ENCODE data around the gene BRIX1.

GRCh38 chr5:34957857-34958690 is 42.6 kb downstream of the BRIX1 start:
- peak; percentile 28 to 60 (median 57) for TF ChIP-seq CTCF (optimal IDR thresholded peaks at IDR 0.05 in 1 of 3, IDR thresholded peaks at IDR 0.05 in 1 of 3, conservative IDR thresholded peaks at IDR 0.05 in 1 of 3; ENCODE audit: extremely low read depth in 1 of 3, insufficient read depth in 2 of 3, low read length in 3 of 3)
- TF ChIP-seq EZH2 (IDR thresholded peaks at IDR 0.05; ENCODE audit: low read length): no peak

Measured in keratinocyte (primary cell).